ENCODE measurements around the gene RPL35.

GRCh38 chr9:124814164-124814535 is 47.6 kb downstream of the RPL35 start:
- TF ChIP-seq CTCF (IDR thresholded peaks at IDR 0.05) (no peak), POLR2A (IDR thresholded peaks at IDR 0.05) (no peak)
